Bone marrow (tissue), 2 donors: Measurements from ENCODE around the gene JAKMIP1.

ENCODE experiments used
- DNase-seq, 2 donors: peaks; one replicate each; lab custom pipeline; 2025; lab: John Stamatoyannopoulos, UW

The JAKMIP1 gene

GRCh38 chr4:6200011-6200921 lies at the start of gene JAKMIP1:
Gene JAKMIP1, minus strand, starts transcription at chr4:6200549. Its CDS starts 87,699 bp downstream, at chr4:6112850.
- DNase-seq: no peak

DNA sequence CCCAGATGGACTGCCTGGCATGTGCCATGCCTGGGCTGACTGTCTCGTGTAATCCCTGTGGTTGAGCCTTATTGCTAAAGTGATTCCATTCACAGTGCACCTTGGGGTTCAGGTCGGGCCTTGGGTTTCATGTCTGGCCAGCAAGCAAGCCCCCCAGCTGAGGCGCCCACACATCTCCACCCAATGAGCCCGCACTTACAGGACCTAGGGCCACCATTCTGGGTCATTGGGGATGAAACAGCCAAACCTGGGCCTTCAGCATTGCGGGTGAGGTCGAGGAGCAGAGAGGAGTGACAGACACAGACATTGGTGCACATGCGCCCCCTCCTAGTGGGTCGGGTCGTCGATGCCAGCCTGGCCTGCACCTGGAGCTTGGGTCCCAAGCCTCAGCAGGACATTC lies 48.0 kb upstream of the JAKMIP1 start:
- no peak for DNase-seq

- no peak for DNase-seq
These were observed 45.9 kb upstream of the JAKMIP1 start for GRCh38 chr4:6246170-6246634.

DNA sequence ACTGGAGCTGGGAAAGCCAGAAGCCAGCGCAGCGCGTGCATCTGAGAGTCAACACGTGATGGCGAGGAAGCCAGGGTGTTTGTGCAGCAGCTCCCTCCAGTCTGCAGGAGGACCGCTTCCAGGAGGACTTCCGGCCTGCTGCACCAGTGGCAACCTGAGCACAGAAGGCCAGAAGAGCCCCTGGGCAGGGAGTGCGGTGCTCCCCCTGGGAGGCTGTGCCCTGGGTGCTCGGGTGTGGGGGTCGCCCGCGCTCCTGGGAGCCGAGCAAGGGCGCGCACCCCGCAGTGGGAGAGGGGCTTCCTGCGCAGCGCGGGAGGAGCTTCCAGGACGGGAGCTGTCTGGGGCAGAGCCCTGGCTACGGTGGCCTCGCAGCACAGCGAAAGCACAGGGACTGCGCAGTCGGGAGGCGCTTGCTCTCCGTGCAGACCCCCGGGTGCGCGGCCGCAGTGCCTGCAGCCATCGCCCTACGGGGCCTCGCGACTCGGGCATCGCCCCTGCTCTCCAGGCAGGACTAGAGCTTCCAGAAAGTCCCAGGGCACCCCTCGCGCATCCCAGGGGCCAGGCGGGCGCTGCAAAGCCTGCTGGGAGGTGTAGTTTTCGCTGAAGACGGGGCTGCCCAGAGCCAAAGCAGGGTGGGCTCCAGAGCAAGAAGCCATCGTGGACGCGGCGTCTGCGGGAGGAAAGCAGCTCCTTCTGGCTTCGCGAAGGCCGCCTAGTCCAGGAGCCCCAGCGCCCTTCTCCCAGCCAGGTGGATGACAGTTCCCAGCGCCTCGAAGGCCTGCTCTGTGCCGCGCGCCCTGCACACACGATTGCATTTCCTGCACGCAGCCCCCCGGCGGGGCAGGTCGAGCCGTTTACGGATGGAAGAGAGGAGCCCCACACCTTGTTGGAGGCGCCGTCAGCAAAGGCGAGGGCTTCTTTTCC lies 45.2 kb upstream of the JAKMIP1 start:
- no peak for DNase-seq

GRCh38 chr4:6242271-6243029 lies 42.1 kb upstream of the JAKMIP1 start:
- no peak for DNase-seq

DNA sequence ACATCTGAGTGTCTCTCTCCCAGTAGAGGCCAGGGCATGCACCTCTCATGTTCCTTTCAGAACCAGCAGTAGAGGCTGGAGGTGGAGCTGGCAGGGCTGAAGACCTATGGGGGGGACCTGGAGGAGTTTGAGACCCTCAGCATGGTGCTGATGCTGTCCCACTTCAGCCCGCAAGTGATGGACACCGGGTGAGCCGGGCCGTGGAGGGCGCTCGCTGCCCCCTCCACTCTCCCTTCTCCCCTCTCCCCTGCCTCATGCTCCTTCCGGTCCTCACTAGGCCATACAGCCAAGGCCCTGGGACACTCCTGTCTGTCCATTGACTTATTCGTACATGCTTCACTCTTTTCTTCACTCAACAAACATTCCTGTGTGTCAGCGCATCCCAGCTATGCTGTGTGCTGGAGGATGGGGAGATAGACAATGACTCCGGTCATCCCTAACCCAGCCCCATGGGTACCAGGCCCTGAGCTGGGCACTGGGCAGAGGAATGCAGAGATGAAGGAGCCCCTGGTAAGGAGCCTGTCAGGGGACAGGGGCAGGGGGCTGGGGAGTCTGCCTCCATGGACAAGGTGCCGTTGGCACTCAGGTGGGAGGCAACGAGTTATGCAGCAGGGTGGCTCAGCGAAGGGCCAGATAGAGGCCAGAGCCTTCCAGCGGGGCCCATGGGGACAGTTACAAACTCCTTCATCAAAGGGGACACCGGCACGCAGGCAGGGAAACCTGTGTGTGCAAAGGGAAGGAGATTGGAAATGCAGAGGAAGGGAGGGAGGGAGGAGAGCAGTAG lies 40.9 kb upstream of the JAKMIP1 start:
- DNase-seq: no peak

GRCh38 chr4:6239968-6240367 lies 39.6 kb upstream of the JAKMIP1 start:
- no peak for DNase-seq

DNA sequence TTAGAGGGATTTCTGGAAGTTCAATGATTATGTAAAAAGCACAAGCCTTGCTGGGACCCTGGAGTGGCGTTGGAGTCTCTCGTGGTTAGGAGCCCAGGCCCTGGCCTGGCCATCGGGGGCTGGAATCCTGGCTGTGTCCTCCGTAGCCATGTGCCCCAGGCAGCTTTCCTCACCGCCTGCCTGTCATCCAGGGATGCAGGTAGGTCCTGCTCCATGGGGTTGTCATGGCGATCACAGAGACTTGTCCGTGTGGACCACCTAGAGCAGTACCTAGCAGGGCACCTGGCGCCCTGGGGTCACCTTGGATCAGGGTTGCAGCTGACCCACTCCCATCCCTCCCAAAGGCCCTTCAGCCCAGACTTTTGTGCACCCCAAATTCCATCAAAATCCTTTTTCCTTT lies 39.1 kb upstream of the JAKMIP1 start:
- no peak for DNase-seq

DNA sequence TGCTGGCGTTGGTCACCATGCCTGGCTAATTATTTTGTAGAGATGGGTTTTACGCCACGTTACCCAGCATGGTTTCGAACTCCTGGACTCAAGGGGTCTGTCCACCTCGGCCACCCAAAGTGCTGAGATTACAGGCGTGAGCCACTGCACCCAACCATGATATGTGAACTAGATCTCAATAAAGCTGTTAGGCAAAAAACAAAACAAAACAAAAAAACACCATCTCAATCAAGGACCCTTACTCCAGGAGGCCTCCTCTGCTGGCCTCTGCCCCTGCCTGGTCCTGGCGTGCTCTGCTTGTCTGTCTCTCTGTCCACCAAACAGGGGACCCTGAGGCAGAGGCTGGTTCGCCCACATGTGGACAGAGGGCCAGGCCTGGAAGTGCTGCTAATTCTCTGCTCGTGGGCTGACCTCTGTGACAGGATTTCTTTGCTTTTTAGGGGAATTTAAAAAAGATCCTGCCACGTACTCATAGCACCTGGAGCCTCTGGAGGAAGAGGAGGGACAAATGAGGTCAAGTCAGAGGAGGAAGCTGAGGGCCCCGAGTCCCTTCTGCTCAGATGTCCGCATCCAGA lies 36.6 kb upstream of the JAKMIP1 start:
- no peak for DNase-seq

- no peak for DNase-seq
These were observed 35.7 kb upstream of the JAKMIP1 start for GRCh38 chr4:6235901-6236640.

DNA sequence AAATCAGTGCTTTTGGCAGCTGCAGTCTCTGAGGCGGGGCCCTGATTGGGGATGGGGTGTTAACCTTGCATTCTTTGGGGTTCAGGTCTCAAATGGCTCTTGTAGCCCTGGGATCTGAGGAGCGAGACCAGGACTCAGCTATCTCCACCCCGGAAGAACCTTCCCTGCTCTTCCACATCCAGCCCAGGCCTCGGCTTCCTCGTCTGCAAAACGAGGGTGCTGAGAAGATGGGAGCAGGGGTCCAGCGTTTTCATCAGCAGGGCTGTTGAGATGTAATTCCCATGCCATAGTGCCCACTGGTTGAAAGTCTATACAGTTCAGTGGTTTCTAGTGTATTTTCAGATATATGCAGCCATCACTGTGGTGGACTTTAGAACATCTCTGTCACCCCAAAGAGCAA lies 34.7 kb upstream of the JAKMIP1 start:
- DNase-seq: no peak

DNA sequence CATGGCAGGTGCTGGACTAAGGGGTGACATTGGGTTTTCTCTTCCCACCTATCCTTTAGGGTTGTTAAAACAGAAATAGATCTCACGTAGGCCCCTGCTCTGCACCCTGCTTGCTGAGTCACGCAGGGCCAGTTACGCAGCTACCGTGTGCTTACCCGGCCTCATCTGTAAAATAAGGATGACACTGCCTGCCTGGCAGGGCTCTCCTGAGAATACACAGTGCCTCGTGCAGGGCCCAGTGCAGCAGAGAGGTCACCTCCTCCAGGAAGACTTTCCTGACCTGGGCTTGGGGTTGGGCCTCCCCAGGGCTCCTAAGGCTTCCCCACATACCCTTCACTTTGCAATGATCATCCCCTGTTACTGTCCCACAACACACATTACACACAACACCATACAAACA lies 33.6 kb upstream of the JAKMIP1 start:
- no peak for DNase-seq

DNA sequence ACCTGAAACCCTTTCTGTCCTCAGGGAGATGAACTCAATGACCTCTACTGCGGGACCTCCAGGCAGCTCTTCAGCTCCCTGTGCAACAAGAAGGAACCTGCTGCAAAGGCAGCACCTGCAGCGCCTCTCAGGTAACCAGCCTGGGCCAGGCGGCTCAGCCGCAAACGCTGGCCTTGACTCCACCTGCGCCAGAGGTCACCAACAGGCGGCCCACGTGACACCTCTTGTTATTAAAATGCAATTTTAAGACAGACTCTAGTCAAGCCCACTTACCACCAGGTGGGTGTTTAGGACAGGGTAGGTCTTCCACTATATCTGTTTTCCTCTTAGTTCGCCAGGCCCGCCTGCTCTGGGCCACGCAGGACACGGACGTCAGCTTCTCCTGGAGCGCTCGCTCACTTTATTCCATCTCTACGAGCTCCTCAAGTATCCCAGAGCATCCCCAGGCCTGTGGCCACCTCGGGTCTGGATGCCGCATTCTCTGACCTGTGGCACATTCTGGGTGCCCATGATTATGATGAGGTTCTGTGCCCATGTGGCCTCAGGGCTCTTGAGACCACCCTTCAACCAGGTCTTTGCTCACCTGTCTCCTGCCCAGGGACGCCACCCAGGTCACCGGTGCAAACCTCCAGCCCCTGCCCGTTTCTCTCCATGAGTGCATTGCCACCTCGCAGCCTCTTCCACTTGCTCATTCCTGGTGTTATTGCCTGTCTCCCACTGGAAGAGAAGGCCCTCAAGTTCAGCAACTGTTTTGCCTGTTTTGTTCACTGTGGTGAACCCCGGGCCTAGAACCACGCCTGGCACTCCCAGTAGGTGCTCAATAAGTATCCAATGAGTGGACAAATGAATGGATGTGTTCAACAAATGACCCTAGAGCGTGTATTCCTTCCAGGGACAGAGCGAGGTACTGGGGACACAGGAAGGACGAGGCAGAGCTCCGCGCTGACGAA lies 32.8 kb upstream of the JAKMIP1 start:
- DNase-seq: no peak

- no peak for DNase-seq
These were observed 31.4 kb upstream of the JAKMIP1 start for GRCh38 chr4:6231663-6232165.

DNA sequence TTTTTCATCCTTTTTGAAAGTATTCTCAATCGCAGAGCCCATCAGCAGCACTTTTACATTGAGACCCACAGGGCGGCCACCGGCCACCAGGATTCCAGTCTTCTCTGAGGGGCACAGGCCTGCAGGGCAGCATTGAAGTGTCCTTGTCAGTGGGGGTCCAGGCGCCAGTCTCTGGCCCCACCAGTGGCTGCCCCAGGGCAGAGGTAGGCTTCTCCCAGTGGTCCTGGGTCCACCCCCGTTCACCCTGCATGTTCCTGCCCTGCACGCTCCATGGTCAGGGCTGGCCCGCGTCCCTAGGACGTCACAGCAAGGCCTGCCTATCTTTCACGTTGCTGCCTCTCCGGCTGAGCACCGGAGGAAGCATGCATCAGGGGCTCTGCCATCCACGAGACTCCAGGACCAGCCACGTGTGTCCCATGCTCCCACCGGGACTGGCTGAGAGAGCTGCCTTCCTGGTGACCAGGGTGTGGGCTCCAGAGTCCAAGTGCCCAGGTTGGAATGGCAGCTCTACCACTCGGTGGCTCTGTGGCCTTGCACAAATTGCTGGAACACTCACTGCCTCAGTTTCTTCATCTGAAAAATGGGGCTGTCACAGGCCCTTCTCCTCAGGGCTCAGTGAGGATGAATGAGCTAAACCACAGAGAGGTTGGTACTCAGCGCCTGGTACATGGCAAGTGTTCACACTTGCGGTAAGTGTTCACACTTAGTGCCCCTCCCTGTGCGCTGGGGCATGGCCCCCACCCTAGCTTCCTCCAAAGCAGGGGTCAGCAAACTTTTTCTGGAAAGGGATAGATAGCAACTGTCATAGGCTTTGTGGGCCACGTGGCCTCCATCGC lies 30.7 kb upstream of the JAKMIP1 start:
- no peak for DNase-seq

DNA sequence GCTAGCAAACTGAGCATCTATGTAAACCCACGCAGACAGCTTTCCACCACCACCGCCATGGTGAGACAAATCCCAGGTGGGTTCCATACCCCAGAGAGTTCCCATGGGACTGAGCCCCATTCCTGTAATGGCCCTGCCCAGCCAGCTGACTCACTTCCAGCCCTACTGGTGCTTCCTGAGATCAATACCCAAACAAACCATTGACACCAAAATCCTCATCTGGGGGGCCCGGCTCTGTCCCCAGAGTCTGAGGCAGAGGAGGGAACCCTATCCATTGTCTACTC lies 30.1 kb upstream of the JAKMIP1 start:
- no peak for DNase-seq

DNA sequence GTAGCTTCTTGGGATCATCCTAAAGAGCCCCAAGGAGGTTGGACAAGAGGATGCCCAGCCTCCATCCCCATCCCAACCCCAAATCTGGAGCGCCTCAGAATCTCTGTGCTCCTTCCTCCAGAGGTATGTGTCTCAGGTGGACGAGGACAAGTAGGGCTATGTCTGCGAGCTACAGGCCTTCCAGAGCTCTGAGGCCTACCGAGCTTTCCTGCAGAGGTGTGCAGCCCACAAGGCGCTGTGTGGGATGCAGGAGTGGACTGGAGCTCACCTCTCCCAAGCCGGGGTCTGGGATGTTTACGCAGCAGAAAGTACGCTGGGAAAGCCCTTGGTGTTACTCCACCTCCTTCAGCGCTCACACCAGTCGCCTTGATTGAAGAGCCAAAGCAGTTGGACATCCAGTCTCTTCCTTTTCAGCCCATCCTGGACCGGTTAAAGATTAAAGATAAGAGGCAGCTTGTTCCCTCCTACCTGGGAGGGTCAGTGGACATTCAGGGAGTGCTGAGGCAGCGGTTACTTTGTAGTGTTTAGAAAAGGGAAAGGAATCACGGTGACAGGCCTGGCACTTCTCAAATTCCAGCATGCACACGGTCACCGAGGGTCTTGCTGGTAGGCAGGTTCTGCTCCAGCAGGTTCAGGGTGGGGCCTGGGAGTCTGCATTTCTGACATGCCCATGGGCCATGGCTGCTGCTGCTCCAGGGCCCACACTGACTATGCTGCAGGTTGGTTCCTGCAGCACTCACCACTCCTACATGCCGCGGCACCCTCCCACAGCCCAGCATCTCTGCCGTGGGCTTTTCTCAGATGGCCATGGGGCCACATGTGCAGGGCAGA lies 29.5 kb upstream of the JAKMIP1 start:
- DNase-seq: no peak
